ENCODE data around the gene DYNC2I2. TPM values are rescaled to one million over a fixed set of nuclear protein-coding genes. Genes with fewer than 3 reads are reported as not detected.

Gene DYNC2I2
- total and polyA plus RNA-seq, 2 experiments from 2014 or later, result 48.7 to 78.3 TPM

GRCh38 chr9:128687453-128687852 is 30.8 kb upstream of the DYNC2I2 start:
- Mint-ChIP-seq H3K27ac (peak overlapping the region; percentile 94; the same call in 1 of the 2 replicates), H3K4me1 (peaks cover 45% of the 10 kb centered on the region), H3K9me3 (peaks cover 6% of the 10 kb centered on the region), H3K4me3 (peak overlapping the region; percentile 100), H3K36me3 (ENCODE audit: low read depth) (peaks cover 79% of the 10 kb centered on the region), H3K27me3 (ENCODE audit: insufficient read depth, low read depth, poor library complexity) (peaks cover 37% of the 10 kb centered on the region)
- Histone ChIP-seq H4K20me1 (replicated peaks; ENCODE audit: insufficient read depth) (peaks cover 55% of the 10 kb centered on the region), H3K4me2 (peak overlapping the region; percentile 99), H3K79me2 (replicated peaks; ENCODE audit: insufficient read depth) (peaks cover 75% of the 10 kb centered on the region), H3K27ac (ENCODE audit: low read depth) (peak overlapping the region; percentile 98), H3F3A (replicated peaks; ENCODE audit: low read depth) (peaks cover 61% of the 10 kb centered on the region), H3K36me3 (ENCODE audit: insufficient read depth) (peaks cover 20% of the 10 kb centered on the region), H2AFZ (no peak overlapping the region), H3K4me3 (peak overlapping the region; percentile 93), H3K27me3 (ENCODE audit: insufficient read depth) (no peaks in the 10 kb centered on the region), H3K9me2 (ENCODE audit: insufficient read depth) (no peaks in the 10 kb centered on the region), H3K4me1 (ENCODE audit: insufficient read depth) (peaks cover 50% of the 10 kb centered on the region)
- ATAC-seq (no peak), DNase-seq (ENCODE audit: low spot score) (no peak)
- TF ChIP-seq ZNF114 (CRISPR knock-in tag; IDR thresholded peaks at IDR 0.05) (no peak), ZNF331 (CRISPR knock-in tag; IDR thresholded peaks at IDR 0.05; ENCODE audit: low read depth) (no peak), NANOG (IDR thresholded peaks at IDR 0.05; ENCODE audit: borderline replicate concordance) (no peak), CREB1 (CRISPR knock-in tag; IDR thresholded peaks at IDR 0.05; ENCODE audit: low read depth) (no peak), CTCF (conservative IDR thresholded peaks at IDR 0.05; ENCODE audit: low read depth in 2 of 2) (no peak), ZNF462 (CRISPR knock-in tag; IDR thresholded peaks at IDR 0.05) (no peak), ETS1 (IDR thresholded peaks at IDR 0.05) (no peak), EZH2 (IDR thresholded peaks at IDR 0.05; ENCODE audit: low read depth, unreplicated experiment) (no peak), POLR2AphosphoS5 (IDR thresholded peaks at IDR 0.05; ENCODE audit: low read depth) (no peak), REST (IDR thresholded peaks at IDR 0.05; ENCODE audit: unreplicated experiment) (no peak), EZH2phosphoT487 (IDR thresholded peaks at IDR 0.05; ENCODE audit: unreplicated experiment) (no peak), STAT1 (IDR thresholded peaks at IDR 0.05; ENCODE audit: unreplicated experiment) (no peak), JUNB (IDR thresholded peaks at IDR 0.05; ENCODE audit: unreplicated experiment) (no peak)
